ENCODE data around the gene CORO1C.

GRCh38 chr12:108694812-108695278, 36.5 kb downstream of the CORO1C start:
- no peak for TF ChIP-seq CTCF (IDR thresholded peaks at IDR 0.05; ENCODE audit: poor library complexity, severe bottlenecking)
- TF ChIP-seq EP300 (conservative IDR thresholded peaks at IDR 0.05; ENCODE audit: poor library complexity, severe bottlenecking) = no peak
- no peak for TF ChIP-seq EZH2 (IDR thresholded peaks at IDR 0.05; ENCODE audit: borderline replicate concordance, insufficient read depth, low read length, poor library complexity, severe bottlenecking)
